ENCODE measurements around the gene THOC5. TPM values are rescaled to one million over a fixed set of nuclear protein-coding genes. Genes with fewer than 3 reads are reported as not detected.
"Not testable (repeated sequence)": the region's sequence is repeated elsewhere in the genome, so short reads cannot be mapped to it uniquely, and the experiment has no call there.

Gene THOC5
- total RNA-seq, 1 donor from 2014 or later: 73.2 TPM

- Mint-ChIP-seq H3K36me3 (ENCODE audit: low read depth) (peaks cover 15% of the 10 kb centered on the region), H3K9me3 (peaks cover 2% of the 10 kb centered on the region), H3K27me3 (ENCODE audit: low read depth) (no peaks in the 10 kb centered on the region), H3K4me1 (no peaks in the 10 kb centered on the region), H3K4me3 (no peak overlapping the region), H3K27ac (ENCODE audit: unreplicated experiment) (no peak overlapping the region)
- no peak for DNase-seq (ENCODE audit: low read depth, low spot score)
- TF ChIP-seq, protein P1, sequence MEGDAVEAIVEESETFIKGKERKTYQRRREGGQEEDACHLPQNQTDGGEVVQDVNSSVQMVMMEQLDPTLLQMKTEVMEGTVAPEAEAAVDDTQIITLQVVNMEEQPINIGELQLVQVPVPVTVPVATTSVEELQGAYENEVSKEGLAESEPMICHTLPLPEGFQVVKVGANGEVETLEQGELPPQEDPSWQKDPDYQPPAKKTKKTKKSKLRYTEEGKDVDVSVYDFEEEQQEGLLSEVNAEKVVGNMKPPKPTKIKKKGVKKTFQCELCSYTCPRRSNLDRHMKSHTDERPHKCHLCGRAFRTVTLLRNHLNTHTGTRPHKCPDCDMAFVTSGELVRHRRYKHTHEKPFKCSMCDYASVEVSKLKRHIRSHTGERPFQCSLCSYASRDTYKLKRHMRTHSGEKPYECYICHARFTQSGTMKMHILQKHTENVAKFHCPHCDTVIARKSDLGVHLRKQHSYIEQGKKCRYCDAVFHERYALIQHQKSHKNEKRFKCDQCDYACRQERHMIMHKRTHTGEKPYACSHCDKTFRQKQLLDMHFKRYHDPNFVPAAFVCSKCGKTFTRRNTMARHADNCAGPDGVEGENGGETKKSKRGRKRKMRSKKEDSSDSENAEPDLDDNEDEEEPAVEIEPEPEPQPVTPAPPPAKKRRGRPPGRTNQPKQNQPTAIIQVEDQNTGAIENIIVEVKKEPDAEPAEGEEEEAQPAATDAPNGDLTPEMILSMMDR (conservative IDR thresholded peaks at IDR 0.05): no peak
These were observed 53.7 kb downstream of the THOC5 start for GRCh38 chr22:29499852-29500251.

DNA sequence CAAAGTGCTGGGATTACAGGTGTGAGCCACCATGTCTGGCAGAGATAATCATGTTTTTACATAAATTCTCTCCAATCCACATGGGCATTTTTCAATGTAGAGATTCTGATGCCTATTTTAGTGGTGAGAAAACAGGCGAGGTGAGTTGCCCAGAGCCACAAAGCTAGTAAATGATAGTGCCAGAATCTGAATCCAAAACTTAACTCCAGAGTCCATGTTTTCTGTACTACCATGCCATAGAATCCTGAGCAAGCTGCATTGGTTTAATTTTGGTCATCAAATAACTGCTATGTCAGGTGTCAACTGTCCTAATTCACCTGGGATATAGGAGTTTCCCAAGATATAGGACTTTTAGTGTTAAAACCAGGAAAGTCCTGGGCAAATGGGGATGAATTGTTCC is 59.9 kb downstream of the THOC5 start:
- DNase-seq (ENCODE audit: low read depth, low spot score): no peak
- peaks cover 21% of the 10 kb centered on the region for H3K36me3 Mint-ChIP-seq (ENCODE audit: low read depth)
- no peak overlapping the region for H3K27ac Mint-ChIP-seq (ENCODE audit: unreplicated experiment)
- no peaks in the 10 kb centered on the region for H3K27me3 Mint-ChIP-seq (ENCODE audit: low read depth)
- TF ChIP-seq, protein P1 (conservative IDR thresholded peaks at IDR 0.05): no peak
- H3K4me1 Mint-ChIP-seq: no peaks in the 10 kb centered on the region
- peaks cover 8% of the 10 kb centered on the region for H3K9me3 Mint-ChIP-seq
- H3K4me3 Mint-ChIP-seq: no peak overlapping the region

DNA sequence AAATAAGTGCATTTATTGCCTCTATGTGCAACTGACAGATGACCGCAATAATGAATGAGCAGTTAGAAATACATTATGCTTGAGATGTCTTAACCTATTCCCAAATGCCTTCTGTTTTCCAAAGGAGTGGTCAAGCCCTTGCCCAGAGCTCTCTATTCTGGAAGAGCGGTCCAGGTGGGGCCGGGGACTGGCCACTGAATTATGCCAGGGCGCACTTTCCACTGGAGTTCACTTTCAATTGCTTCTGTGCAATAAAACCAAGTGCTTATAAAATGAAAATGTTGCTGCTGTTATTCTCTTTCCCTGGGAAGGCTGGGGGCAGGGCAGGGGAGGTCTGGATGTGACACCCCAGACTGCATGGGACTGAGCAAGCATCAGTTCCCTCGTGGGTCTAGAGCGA is 62.5 kb downstream of the THOC5 start:
- no peaks in the 10 kb centered on the region for H3K4me1 Mint-ChIP-seq
- H3K27ac Mint-ChIP-seq (ENCODE audit: unreplicated experiment): no peak overlapping the region
- TF ChIP-seq, protein P1 (conservative IDR thresholded peaks at IDR 0.05): no peak
- no peak overlapping the region for H3K4me3 Mint-ChIP-seq
- no peaks in the 10 kb centered on the region for H3K27me3 Mint-ChIP-seq (ENCODE audit: low read depth)
- DNase-seq (ENCODE audit: low read depth, low spot score): no peak
- peaks cover 9% of the 10 kb centered on the region for H3K9me3 Mint-ChIP-seq
- H3K36me3 Mint-ChIP-seq (ENCODE audit: low read depth): peaks cover 16% of the 10 kb centered on the region

DNA sequence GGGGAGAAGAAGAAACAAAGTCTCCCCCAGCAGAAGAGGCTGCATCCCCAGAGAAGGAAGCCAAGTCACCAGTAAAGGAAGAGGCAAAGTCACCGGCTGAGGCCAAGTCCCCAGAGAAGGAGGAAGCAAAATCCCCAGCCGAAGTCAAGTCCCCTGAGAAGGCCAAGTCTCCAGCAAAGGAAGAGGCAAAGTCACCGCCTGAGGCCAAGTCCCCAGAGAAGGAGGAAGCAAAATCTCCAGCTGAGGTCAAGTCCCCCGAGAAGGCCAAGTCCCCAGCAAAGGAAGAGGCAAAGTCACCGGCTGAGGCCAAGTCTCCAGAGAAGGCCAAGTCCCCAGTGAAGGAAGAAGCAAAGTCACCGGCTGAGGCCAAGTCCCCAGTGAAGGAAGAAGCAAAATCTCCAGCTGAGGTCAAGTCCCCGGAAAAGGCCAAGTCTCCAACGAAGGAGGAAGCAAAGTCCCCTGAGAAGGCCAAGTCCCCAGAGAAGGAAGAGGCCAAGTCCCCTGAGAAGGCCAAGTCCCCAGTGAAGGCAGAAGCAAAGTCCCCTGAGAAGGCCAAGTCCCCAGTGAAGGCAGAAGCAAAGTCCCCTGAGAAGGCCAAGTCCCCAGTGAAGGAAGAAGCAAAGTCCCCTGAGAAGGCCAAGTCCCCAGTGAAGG is 64.3 kb downstream of the THOC5 start:
- not testable (repeated sequence) for H3K27ac Mint-ChIP-seq (ENCODE audit: unreplicated experiment); DNase-seq (ENCODE audit: low read depth, low spot score)

GRCh38 chr22:29487426-29487986 is 66.1 kb downstream of the THOC5 start:
- TF ChIP-seq, protein P1 (conservative IDR thresholded peaks at IDR 0.05): no peak
- Mint-ChIP-seq H3K27me3 (ENCODE audit: low read depth) (peaks cover 4% of the 10 kb centered on the region), H3K9me3 (peaks cover 3% of the 10 kb centered on the region), H3K4me3 (no peak overlapping the region), H3K27ac (ENCODE audit: unreplicated experiment) (no peak overlapping the region), H3K36me3 (ENCODE audit: low read depth) (peaks cover 5% of the 10 kb centered on the region), H3K4me1 (no peaks in the 10 kb centered on the region)
- DNase-seq (ENCODE audit: low read depth, low spot score): no peak

More for the DNA sequence above, 64.3 kb downstream of the THOC5 start:
- H3K36me3 Mint-ChIP-seq (ENCODE audit: low read depth); H3K4me1 Mint-ChIP-seq; H3K27me3 Mint-ChIP-seq (ENCODE audit: low read depth); H3K4me3 Mint-ChIP-seq; H3K9me3 Mint-ChIP-seq: not testable (repeated sequence)

DNA sequence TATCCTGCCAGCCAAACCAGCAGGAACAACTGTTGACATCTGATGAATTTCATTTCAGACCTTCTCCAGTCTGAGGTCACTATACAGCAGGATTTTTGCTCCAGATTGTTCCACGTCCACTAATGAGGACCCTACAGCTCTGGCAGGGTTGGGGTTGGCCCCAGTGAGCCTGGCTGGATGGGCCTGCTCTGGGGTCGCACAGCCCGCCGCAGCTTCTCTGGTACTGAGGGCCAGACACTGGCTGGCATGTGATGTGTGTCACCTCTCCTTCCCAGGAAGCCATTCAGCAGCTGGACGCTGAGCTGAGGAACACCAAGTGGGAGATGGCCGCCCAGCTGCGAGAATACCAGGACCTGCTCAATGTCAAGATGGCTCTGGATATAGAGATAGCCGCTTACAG is 68.1 kb downstream of the THOC5 start:
- H3K4me1 Mint-ChIP-seq: peaks cover 13% of the 10 kb centered on the region
- H3K27me3 Mint-ChIP-seq (ENCODE audit: low read depth): peaks cover 23% of the 10 kb centered on the region
- peaks cover 3% of the 10 kb centered on the region for H3K9me3 Mint-ChIP-seq
- H3K27ac Mint-ChIP-seq (ENCODE audit: unreplicated experiment): no peak overlapping the region
- peaks cover 5% of the 10 kb centered on the region for H3K36me3 Mint-ChIP-seq (ENCODE audit: low read depth)
- TF ChIP-seq, protein P1 (conservative IDR thresholded peaks at IDR 0.05): no peak
- no peak for DNase-seq (ENCODE audit: low read depth, low spot score)
- no peak overlapping the region for H3K4me3 Mint-ChIP-seq
